Upper lobe of left lung (tissue), 6 donors: ENCODE data around the gene PLEKHM2. TPM values are rescaled to one million over a fixed set of nuclear protein-coding genes. Genes with fewer than 3 reads are reported as not detected.
A peak's percentile ranks its signal among the peaks of the same experiment; 100 is the strongest.

ENCODE experiments used
- ATAC-seq, 2 donors: fragments of 200-7000 bp; cut with Tn5 transposase; one replicate each; pipeline ENCODE4 v1.9.1; 2022; ENCODE audit warnings: mild to moderate bottlenecking in 2 of 2, moderate library complexity in 2 of 2; ENCODE audit not compliant: low FRiP score in 2 of 2
- DNase-seq, 2 donors: peaks; one replicate each; pipeline ENCODE4 v3.0.0-alpha.2; 2019 to 2020
- H3K27ac ChIP-seq, 4 donors: fragments of 200-600 bp; sonication (generic); one replicate each; pipeline ENCODE4 v1.5.1; 2016 to 2019
- H3K27me3 ChIP-seq, 4 donors: fragments of 200-600 bp; sonication (generic); one replicate each; pipeline ENCODE4 v1.5.1; 2017 to 2019
- H3K36me3 ChIP-seq, 4 donors: fragments of 200-600 bp; sonication (generic); one replicate each; pipeline ENCODE4 v1.5.1; 2016 to 2019
- H3K4me1 ChIP-seq, 4 donors: fragments of 200-600 bp; sonication (generic); one replicate each; pipeline ENCODE4 v1.5.1; 2018 to 2019
- H3K4me3 ChIP-seq, 4 donors: fragments of 200-600 bp; sonication (generic); one replicate each; pipeline ENCODE4 v1.5.1; 2017 to 2019; ENCODE audit warnings: mild to moderate bottlenecking in 2 of 4, moderate library complexity in 1 of 4
- H3K9me3 ChIP-seq, 4 donors: fragments of 200-600 bp; sonication (generic); one replicate each; pipeline ENCODE4 v1.5.1; 2018 to 2019
- CTCF ChIP-seq, 6 experiments: fragments of 450-650 bp in 4 of 6; fragments of 200-600 bp in 2 of 6; sonication (generic) in 2 of 6; IDR thresholded peaks; one replicate each; pipeline ENCODE4 v1.5.1; 2016 to 2019; ENCODE audit warnings: antibody characterized with exemption in 6 of 6
- EP300 ChIP-seq, 4 donors: sonication (generic); formaldehyde crosslinking; IDR thresholded peaks; one replicate each; pipeline ENCODE4 v1.5.1; 2017; ENCODE audit warnings: antibody characterized with exemption in 4 of 4, control low read depth in 2 of 4
- POLR2A ChIP-seq, 4 donors: fragments of 450-650 bp; IDR thresholded peaks; one replicate each; pipeline ENCODE4 v1.5.1; 2016 to 2017; ENCODE audit warnings: antibody characterized with exemption in 4 of 4, mild to moderate bottlenecking in 2 of 4
- POLR2AphosphoS5 ChIP-seq, 2 donors: sonication (generic); formaldehyde crosslinking; IDR thresholded peaks; one replicate each; pipeline ENCODE4 v1.5.1; 2017; ENCODE audit warnings: antibody characterized with exemption in 2 of 2
- WGBS, 2 donors: methylation state at CpG; one replicate each; pipeline ENCODE4 v1.1.5; 2017 to 2018; 5-methylcytosine and 5-hydroxymethylcytosine counted together
- total RNA-seq, 6 donors: library from RNA; depleted of rRNA in 4 of 6; stranded (reverse); fragments of >200 nt in 4 of 6; gene quantifications; one replicate each; pipeline versions ENCODE4 v1.1.0 to v1.2.1, GENCODE V29; 2016 to 2021
- donor health status: DM: no; HTN: no; CAD: no; lungs with moderate emphysema.
- donor health status: DM: no; HTN: yes; CAD: no; lungs with severe emphysema.

PLEKHM2 gene
- total RNA-seq, 6 donors from 2014 or later, result 50.3 to 120 (median 83.3) TPM

- WGBS, 2 donors, result 66 to 87% methylated on average over 11 of the region's 11 CpGs
These were observed 7.4 kb downstream of the PLEKHM2 start for GRCh38 chr1:15691434-15692032.

GRCh38 chr1:15692121-15692682, 8.1 kb downstream of the PLEKHM2 start:
- Histone ChIP-seq H3K36me3 (peaks cover 0 to 6% (median 0%) of the 10 kb centered on the region in 4 donors), H3K27me3 (no peaks in the 10 kb centered on the region), H3K27ac (peak overlapping the region in 2 of 4 donors; percentile 2 to 29), H3K9me3 (no peaks in the 10 kb centered on the region), H3K4me3 (no peak overlapping the region), H3K4me1 (peaks cover 24 to 39% (median 24%) of the 10 kb centered on the region in 4 donors)
- ATAC-seq (no peak), DNase-seq (no peak)
- TF ChIP-seq POLR2A (IDR thresholded peaks at IDR 0.05), result no peak
- TF ChIP-seq EP300 (IDR thresholded peaks at IDR 0.05), result no peak
- no peak for TF ChIP-seq CTCF (IDR thresholded peaks at IDR 0.05)
- TF ChIP-seq POLR2AphosphoS5 (IDR thresholded peaks at IDR 0.05), result no peak
- WGBS, 2 donors, result 48 to 60% methylated on average over 5 of the region's 5 CpGs

More at GRCh38 chr1:15691434-15692032, 7.4 kb downstream of the PLEKHM2 start:
- peaks cover 17 to 39% (median 20%) of the 10 kb centered on the region in 4 donors for H3K4me1 ChIP-seq
- H3K9me3 ChIP-seq, result no peaks in the 10 kb centered on the region
- H3K27me3 ChIP-seq, result no peaks in the 10 kb centered on the region
- DNase-seq (no peak), ATAC-seq (peak in 1 of 2 donors; percentile 88)
- H3K27ac ChIP-seq, result peak overlapping the region in 2 of 4 donors; percentile 2 to 29
- no peak overlapping the region for H3K4me3 ChIP-seq
- H3K36me3 ChIP-seq, result peaks cover 0 to 3% (median 0%) of the 10 kb centered on the region in 4 donors
- peak in 1 of 2 donors; percentile 51 for TF ChIP-seq POLR2AphosphoS5 (IDR thresholded peaks at IDR 0.05)
- no peak for TF ChIP-seq CTCF (IDR thresholded peaks at IDR 0.05)
- TF ChIP-seq POLR2A (IDR thresholded peaks at IDR 0.05), result no peak

GRCh38 chr1:15693371-15693770, 9.3 kb downstream of the PLEKHM2 start:
- H3K27ac ChIP-seq, result peak overlapping the region in 3 of 4 donors; percentile 8 to 39 (median 30)
- no peak for DNase-seq
- 83 to 87% methylated on average over 5 of the region's 5 CpGs for WGBS, 2 donors
- no peak overlapping the region for H3K4me3 ChIP-seq
- ATAC-seq, result no peak
- H3K27me3 ChIP-seq, result no peaks in the 10 kb centered on the region
- TF ChIP-seq POLR2A (IDR thresholded peaks at IDR 0.05), result no peak
- no peak for TF ChIP-seq POLR2AphosphoS5 (IDR thresholded peaks at IDR 0.05)
- TF ChIP-seq CTCF (IDR thresholded peaks at IDR 0.05), result no peak
- no peak for TF ChIP-seq EP300 (IDR thresholded peaks at IDR 0.05)
- peaks cover 30 to 41% (median 32%) of the 10 kb centered on the region in 4 donors for H3K4me1 ChIP-seq
- H3K36me3 ChIP-seq, result peaks cover 0 to 6% (median 0%) of the 10 kb centered on the region in 4 donors
- H3K9me3 ChIP-seq, result no peaks in the 10 kb centered on the region

GRCh38 chr1:15696956-15697521, 12.9 kb downstream of the PLEKHM2 start:
- peak overlapping the region in 1 of 4 donors; percentile 9 for H3K4me3 ChIP-seq
- peaks cover 31 to 50% (median 38%) of the 10 kb centered on the region in 4 donors for H3K4me1 ChIP-seq
- 18 to 26% methylated on average over 10 of the region's 10 CpGs for WGBS, 2 donors
- ATAC-seq (peak; percentile 56 to 72), DNase-seq (no peak)
- no peaks in the 10 kb centered on the region for H3K27me3 ChIP-seq
- peak overlapping the region; percentile 18 to 65 (median 60) for H3K27ac ChIP-seq
- H3K9me3 ChIP-seq, result no peaks in the 10 kb centered on the region
- no peak for TF ChIP-seq POLR2AphosphoS5 (IDR thresholded peaks at IDR 0.05)
- no peak for TF ChIP-seq EP300 (IDR thresholded peaks at IDR 0.05)
- no peak for TF ChIP-seq CTCF (IDR thresholded peaks at IDR 0.05)
- no peak for TF ChIP-seq POLR2A (IDR thresholded peaks at IDR 0.05)
- peaks cover 0 to 6% (median 0%) of the 10 kb centered on the region in 4 donors for H3K36me3 ChIP-seq
